ENCODE results near the gene KLRB1.

DNA sequence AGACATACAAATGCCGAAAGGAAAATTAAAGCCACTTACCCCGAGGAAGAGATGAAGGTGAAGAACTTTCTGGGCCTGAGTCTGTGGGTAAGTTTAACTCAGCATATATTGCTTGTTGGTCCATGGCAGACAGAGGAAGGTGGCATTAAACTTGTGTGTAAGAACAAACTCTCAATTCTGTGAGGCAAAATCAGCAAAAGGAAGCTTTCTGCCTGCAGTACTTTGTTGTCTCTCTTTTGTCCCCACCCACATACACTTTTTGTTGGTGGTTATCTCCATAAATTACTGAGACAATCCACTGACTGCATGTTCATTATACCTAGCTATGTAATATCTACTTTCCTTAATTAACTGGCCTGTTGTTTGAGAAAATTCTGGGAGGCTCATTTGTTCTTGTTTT, at the start of gene KLRB1:
- TF ChIP-seq JUN (CRISPR knock-in tag; IDR thresholded peaks at IDR 0.05) (no peak), KDM1A (CRISPR knock-in tag; IDR thresholded peaks at IDR 0.05) (no peak), JUND (CRISPR knock-in tag; IDR thresholded peaks at IDR 0.05) (no peak), ZNF652 (CRISPR knock-in tag; IDR thresholded peaks at IDR 0.05; ENCODE audit: borderline replicate concordance, low read depth) (no peak), EZH2 (conservative IDR thresholded peaks at IDR 0.05; ENCODE audit: low read depth, low read length) (no peak), CEBPG (CRISPR knock-in tag; IDR thresholded peaks at IDR 0.05) (no peak), RBM39 (IDR thresholded peaks at IDR 0.05; ENCODE audit: low read depth, low read length, poor library complexity, severe bottlenecking) (no peak)
- TF ChIP-seq, protein P1, sequence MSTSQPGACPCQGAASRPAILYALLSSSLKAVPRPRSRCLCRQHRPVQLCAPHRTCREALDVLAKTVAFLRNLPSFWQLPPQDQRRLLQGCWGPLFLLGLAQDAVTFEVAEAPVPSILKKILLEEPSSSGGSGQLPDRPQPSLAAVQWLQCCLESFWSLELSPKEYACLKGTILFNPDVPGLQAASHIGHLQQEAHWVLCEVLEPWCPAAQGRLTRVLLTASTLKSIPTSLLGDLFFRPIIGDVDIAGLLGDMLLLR (CRISPR knock-in tag; IDR thresholded peaks at IDR 0.05) = no peak
- TF ChIP-seq, protein P2, sequence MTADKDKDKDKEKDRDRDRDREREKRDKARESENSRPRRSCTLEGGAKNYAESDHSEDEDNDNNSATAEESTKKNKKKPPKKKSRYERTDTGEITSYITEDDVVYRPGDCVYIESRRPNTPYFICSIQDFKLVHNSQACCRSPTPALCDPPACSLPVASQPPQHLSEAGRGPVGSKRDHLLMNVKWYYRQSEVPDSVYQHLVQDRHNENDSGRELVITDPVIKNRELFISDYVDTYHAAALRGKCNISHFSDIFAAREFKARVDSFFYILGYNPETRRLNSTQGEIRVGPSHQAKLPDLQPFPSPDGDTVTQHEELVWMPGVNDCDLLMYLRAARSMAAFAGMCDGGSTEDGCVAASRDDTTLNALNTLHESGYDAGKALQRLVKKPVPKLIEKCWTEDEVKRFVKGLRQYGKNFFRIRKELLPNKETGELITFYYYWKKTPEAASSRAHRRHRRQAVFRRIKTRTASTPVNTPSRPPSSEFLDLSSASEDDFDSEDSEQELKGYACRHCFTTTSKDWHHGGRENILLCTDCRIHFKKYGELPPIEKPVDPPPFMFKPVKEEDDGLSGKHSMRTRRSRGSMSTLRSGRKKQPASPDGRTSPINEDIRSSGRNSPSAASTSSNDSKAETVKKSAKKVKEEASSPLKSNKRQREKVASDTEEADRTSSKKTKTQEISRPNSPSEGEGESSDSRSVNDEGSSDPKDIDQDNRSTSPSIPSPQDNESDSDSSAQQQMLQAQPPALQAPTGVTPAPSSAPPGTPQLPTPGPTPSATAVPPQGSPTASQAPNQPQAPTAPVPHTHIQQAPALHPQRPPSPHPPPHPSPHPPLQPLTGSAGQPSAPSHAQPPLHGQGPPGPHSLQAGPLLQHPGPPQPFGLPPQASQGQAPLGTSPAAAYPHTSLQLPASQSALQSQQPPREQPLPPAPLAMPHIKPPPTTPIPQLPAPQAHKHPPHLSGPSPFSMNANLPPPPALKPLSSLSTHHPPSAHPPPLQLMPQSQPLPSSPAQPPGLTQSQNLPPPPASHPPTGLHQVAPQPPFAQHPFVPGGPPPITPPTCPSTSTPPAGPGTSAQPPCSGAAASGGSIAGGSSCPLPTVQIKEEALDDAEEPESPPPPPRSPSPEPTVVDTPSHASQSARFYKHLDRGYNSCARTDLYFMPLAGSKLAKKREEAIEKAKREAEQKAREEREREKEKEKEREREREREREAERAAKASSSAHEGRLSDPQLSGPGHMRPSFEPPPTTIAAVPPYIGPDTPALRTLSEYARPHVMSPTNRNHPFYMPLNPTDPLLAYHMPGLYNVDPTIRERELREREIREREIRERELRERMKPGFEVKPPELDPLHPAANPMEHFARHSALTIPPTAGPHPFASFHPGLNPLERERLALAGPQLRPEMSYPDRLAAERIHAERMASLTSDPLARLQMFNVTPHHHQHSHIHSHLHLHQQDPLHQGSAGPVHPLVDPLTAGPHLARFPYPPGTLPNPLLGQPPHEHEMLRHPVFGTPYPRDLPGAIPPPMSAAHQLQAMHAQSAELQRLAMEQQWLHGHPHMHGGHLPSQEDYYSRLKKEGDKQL (CRISPR knock-in tag; IDR thresholded peaks at IDR 0.05; ENCODE audit: low read depth) = no peak
- TF ChIP-seq, protein P3, sequence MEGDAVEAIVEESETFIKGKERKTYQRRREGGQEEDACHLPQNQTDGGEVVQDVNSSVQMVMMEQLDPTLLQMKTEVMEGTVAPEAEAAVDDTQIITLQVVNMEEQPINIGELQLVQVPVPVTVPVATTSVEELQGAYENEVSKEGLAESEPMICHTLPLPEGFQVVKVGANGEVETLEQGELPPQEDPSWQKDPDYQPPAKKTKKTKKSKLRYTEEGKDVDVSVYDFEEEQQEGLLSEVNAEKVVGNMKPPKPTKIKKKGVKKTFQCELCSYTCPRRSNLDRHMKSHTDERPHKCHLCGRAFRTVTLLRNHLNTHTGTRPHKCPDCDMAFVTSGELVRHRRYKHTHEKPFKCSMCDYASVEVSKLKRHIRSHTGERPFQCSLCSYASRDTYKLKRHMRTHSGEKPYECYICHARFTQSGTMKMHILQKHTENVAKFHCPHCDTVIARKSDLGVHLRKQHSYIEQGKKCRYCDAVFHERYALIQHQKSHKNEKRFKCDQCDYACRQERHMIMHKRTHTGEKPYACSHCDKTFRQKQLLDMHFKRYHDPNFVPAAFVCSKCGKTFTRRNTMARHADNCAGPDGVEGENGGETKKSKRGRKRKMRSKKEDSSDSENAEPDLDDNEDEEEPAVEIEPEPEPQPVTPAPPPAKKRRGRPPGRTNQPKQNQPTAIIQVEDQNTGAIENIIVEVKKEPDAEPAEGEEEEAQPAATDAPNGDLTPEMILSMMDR (CRISPR knock-in tag; IDR thresholded peaks at IDR 0.05) = no peak

Measured in HepG2 (cell line).